GM12873 (cell line): ENCODE measurements around the gene RELA.

Source experiments
- CTCF ChIP-seq: IDR thresholded peaks from 2 replicates; pipeline ENCODE4 v1.5.1; 2012; ENCODE audit warnings: low read depth, mild to moderate bottlenecking, moderate library complexity, low read length, control low read depth; ENCODE audit not compliant: insufficient read depth; ENCODE audit errors: missing control alignments

Gene RELA

GRCh38 chr11:65701686-65702085, 39.0 kb upstream of the RELA start:
- no peak for TF ChIP-seq CTCF

GRCh38 chr11:65700399-65700798, 37.7 kb upstream of the RELA start:
- TF ChIP-seq CTCF = no peak

- TF ChIP-seq CTCF = no peak
These were observed 36.6 kb upstream of the RELA start for GRCh38 chr11:65699306-65699705.

DNA sequence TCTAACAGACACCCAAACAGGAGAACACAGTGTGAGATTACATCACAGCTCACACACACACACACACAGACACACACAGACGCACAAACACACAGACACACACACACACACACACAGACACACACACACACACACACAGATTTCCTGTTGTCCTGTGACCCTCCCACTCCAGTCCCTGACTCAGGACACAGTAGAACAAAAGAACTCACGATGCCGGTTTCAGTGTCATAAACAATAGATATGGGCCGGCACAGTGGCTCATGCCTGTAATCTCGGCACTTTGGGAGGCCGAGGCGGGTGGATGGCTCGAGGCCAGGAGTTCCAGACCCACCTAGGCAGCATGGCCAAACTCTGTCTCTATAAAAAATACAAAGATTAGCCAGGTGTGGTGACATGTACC, 35.5 kb upstream of the RELA start:
- TF ChIP-seq CTCF = no peak

GRCh38 chr11:65696802-65697552, 34.3 kb upstream of the RELA start:
- no peak for TF ChIP-seq CTCF

GRCh38 chr11:65695459-65696241, 32.9 kb upstream of the RELA start:
- TF ChIP-seq CTCF = no peak

GRCh38 chr11:65692367-65692766, 29.7 kb upstream of the RELA start:
- TF ChIP-seq CTCF = no peak
